HG02798 (cell line): ENCODE data around the gene P2RX6.

Source experiments
- ATAC-seq: cut with Tn5 transposase; IDR thresholded peaks from one replicate; pipeline ENCODE4 v1.9.1; 2021; ENCODE audit warnings: mild to moderate bottlenecking; ENCODE audit not compliant: unreplicated experiment, poor library complexity

Gene P2RX6

DNA sequence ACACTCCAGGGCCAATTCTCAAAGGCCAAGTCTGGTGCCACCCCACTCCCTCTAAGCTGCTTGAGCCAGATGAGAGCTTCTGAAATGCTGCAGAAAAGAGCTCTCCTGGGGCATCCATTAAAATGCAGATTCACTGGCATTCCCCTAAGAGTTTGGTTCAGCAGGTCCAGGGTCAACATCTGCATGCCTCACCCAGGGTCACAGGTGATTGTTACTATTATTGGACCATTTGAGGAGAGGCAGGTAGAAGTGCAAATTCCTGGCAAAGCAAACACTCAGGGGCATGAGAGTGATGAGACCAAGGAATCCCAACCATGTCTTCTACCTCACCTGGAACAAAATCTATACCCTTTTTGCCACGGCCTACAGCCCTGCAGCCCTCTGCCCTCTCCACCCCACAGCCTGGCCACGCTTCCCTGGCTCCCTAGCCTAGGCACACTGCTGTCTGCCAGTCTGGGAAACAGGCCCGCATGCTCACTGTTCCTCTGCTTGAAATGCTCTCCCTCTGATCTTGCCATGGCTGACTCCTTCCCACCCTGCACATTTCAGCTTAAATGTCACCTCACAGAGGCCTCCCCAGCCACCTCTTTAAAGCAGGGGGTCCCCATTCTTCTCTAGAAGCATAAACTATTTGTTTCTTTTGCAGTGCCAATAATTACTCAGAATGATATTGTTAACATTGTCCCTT lies 4.4 kb upstream of the P2RX6 start:
- no peak for ATAC-seq

DNA sequence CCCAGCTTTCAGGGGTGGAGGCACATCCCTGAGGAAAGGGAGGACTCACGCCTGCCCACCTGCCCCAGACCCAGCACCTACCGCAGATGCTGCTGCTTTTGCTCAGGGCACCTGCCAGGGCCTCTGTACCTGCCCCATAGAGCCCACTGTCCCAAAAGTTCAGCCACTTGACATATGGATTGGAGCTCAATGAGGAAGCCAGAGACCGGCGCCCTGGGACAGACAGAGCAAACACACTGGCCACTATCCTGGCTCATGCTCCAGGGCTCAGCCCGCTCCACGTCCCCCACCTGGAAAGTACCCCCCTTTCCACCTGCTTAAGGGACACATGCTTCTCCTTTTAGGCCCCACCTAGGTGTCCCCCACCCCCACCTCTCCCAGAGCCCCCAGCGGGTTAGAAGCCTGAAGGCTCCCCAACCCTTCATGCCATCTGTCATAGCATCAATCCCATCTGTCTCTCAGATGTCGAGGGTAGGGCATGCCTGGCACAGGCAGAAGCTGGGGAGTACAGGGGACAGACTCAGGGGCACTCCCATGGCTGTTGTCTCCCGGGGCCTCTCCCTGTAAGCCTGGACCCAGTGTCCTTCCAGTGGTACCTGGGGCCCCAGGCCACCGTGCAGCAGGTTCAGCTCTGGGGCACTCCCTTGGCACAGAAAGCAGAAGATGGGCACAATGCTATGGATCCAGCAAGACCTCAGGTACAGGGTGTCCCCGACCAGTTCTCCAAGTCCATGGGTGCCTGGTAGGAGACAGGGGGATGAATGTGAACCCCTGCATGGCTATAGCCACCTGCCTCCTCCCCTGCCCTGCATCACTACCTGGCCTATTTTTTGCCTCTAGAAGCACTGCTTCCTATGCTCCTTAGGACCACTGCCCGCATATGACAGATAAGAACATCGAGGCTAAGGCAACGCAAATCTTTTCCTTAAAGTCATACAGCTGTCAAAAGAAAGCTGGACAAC lies 2.2 kb upstream of the P2RX6 start:
- no peak for ATAC-seq

DNA sequence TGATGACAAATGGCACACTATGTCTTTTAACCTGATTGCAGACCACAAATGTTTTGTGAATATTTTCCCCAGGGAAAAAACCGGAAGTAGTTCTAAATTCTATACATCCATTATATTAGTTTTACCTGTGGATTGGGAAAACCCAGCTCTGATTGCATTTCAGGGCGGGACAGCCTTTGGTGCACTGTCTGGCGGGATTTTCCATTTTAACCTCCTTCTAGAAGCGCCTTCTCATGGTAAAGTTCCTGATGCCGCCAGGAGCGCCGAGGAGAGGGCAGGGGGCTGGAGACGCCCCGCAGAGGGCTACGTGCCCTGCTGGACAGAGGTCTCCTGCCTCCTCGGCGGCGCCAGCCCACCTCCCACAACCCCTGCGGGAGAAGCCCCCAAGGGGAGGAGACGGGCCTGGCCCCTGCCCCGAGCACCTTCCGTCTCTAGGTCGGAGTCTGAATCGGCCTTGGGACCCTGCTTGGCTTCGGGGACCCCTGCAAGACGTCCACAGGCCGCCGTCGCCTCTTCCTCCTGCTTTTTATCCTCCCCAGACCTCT lies 1.2 kb upstream of the P2RX6 start:
- no peak for ATAC-seq

DNA sequence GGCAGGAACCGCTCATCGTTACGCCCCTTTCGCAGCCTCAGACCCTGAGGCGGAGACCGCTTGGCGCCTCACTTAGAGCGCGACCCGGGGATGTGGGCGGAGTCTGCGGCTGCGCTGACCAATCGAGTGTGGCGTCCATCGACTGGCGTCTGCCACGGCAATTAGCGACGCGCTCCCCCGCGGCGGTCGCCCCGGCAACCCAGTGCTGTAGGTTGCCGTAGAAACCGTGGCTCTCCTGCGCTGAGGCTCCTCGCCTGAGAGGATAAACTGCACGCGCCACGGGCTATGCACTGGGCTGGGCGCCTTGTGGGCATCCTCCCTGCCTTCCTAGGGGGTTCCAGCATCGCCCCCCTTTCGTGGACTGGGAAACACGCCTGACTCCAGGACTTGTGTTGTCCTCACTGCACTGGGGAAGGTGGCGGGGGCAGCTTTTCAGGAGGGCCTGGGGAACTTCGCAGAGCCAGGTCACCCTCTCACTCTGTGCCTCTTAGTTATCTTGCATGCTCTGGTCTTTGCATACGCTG lies 701 bp upstream of the P2RX6 start:
- ATAC-seq = peak; percentile 90

DNA sequence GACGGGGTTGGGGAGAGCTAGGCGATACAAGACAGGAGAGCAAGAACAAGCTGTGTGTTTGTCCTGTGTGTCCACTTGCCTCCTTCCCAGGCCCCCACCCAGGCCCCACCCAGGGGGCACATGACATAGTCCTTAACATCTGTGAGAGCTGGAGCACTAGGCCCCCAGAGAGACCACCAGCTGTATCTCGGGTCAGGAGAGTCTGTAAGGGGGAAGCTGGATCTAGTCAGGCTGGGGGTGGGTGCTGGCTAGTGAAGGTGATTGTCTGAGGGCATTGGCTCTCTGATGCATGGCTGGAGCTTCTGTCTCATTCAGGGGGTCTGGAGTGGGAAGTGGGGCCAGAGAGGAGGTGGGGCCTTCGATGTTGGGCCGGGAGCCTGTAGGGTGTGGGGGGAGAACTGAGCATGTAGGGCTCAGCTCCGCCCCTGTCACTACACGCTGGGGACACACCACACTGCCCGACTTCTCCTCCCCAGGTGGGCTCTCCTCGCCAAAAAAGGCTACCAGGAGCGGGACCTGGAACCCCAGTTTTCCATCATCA lies 571 bp downstream of the P2RX6 start:
- ATAC-seq = no peak

DNA sequence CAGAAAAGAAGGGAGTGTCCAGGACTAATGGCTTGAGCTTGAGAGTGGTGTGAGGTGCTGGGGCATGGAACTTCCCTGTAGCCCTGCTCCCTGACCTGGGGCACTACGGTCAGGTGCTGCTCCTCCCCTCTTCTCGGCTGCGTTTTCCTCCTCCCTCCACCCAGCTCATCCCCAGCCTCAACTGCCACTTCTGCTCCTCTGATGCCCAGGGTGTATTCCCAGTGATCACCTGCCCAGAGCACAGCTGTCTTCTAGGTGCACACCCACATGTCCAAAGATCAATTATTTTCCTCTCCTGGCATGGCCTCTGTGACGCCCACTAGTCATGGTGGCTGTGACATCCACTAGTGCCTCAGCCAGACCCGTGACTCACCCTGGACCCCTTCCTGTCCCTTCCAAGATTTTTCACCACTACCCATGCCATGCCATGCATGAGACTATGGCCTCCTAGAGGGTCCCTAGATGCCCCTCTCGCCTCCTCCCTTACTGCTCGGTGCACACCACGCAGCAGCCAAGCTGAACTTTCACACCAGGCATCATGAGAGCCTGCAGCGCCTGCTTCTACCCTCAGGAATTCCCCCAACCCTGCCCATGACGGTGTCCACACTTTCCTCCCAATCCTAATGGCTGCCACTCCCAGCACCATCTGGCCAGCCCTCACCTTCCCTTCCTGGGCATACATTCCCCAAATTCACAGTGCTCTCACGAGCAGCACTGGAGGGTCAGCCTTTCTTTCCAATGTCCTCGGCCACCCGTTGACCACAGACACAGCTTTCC lies 1.9 kb downstream of the P2RX6 start:
- no peak for ATAC-seq

DNA sequence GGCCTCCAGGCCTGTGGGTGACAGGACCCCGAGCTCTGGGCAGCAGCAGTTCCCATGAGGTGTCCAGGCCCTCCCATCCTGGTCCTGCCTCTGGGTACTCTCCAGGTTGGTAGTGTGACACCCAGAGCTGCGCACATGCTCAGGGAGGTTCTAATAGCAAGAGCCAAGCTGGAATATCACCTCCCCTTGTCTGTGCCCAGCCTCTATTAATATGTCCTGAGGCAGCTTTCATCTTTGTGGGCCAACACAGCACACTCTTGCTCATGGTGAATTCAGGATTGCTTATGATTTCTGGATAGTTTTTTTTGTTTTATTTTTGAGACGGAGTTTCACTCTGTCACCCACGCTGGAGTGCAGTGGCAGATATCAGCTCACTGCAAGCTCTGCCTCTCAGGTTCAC lies 3.3 kb downstream of the P2RX6 start:
- ATAC-seq = no peak

DNA sequence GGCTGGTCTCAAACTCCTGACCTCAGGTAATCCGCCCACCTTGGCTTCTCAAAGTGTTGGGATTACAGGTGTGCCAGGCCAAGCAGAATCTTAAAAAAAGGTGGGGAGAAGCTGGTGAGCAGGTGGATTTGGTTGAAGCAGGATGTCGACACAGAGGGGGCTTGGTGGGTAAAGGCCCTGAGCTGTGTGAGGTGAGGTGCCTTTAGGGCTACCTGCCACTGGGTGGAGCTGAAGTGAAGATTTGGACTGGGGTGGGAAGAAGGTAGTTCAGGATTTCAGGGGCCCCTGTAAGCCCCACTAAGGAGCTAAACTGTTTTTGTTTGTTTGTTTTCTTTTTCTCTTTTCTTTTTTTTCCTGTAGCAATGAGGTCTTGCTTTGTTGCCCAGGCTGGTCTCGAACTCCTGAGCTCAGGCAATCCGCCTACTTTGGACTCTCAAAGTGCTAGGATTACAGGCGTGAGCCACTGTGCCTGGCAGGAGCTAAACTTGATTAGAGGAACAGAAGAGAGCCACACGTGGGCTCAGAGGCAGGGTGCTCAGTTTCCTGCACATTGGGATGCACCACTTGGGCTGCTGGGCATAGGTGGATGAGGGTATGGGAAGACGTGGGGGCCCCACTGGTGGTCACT lies 6.0 kb downstream of the P2RX6 start:
- no peak for ATAC-seq

DNA sequence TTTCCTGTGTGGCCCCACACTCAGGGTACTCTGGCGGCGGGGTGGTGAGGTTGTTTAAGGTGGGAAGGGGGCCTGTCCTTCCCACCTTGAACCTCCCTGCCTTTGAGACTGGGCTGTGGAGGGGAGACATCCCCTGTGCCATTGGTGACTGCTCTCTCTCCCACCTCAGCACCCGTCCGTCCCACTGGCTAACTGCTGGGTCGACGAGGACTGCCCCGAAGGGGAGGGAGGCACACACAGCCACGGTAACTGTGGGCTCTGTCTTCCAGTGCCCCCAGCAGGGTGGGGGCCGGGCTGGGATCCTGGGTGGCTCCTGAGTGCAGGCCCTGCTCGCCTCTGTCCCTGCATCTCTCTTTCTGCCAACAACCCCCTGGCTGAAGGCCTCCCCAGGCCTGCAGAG lies 7.5 kb downstream of the P2RX6 start:
- no peak for ATAC-seq

DNA sequence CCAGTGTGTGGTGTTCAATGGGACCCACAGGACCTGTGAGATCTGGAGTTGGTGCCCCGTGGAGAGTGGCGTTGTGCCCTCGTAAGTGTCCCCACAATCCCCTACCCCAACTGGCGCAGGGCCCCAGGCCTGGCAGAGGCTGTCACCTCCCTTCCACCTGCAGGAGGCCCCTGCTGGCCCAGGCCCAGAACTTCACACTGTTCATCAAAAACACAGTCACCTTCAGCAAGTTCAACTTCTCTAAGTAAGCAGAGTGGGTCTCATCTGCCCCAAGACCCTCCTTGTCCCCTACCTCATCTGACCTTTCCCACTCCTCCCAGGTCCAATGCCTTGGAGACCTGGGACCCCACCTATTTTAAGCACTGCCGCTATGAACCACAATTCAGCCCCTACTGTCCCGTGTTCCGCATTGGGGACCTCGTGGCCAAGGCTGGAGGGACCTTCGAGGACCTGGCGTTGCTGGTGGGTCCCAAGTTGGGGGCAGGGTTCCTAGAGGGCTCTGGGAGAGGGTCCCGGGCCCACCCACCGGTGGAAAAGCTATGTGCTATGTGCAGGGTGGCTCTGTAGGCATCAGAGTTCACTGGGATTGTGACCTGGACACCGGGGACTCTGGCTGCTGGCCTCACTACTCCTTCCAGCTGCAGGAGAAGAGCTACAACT lies 8.1 kb downstream of the P2RX6 start:
- no peak for ATAC-seq

DNA sequence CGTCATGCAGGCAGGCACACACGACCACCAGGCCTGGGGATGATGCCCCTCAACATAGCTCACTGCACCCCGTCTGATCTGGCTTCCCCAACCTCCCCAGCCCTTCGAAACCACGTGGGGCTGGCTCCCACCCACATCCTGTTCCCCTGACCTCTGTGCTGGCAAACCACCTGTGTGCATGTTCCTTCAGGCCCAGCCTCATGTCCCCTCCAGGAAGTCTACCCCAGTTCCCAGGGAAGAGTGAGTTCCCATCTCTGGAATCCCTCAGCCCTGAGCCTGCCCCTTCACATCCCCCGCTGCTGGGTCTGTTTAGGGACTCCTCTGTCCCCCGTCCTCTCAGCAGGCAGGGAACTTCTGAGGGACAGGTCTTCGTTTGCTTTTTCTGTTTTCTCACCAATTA lies 10.3 kb downstream of the P2RX6 start:
- ATAC-seq = no peak

DNA sequence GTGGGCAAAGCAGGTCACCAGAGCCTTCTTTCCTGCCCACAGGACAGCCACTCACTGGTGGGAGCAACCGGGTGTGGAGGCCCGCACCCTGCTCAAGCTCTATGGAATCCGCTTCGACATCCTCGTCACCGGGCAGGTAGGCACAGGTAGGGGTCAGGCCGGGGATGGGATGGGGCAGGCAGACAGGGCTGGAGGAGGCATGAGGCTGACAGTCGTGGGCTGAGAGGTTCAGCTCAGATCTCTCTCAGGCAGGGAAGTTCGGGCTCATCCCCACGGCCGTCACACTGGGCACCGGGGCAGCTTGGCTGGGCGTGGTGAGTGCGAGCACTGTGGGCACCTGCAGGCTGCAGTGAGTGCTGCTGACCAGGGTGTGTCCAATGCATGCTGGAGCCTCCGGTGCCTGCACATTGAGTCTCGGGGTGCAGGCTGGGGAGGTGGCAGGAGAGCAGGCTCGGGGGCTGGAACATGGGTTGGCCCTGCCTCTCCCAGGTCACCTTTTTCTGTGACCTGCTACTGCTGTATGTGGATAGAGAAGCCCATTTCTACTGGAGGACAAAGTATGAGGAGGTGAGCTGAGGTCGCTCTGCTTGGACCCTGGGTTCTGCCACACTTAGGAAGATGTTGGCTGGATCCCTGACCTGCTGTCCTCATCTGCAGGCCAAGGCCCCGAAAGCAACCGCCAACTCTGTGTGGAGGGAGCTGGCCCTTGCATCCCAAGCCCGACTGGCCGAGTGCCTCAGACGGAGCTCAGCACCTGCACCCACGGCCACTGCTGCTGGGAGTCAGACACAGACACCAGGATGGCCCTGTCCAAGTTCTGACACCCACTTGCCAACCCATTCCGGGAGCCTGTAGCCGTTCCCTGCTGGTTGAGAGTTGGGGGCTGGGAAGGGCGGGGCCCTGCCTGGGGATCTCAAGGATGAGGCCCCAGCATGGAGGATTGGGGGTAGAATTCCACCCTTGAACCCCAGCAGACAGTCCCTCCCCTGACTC lies 11.1 kb downstream of the P2RX6 start:
- no peak for ATAC-seq

DNA sequence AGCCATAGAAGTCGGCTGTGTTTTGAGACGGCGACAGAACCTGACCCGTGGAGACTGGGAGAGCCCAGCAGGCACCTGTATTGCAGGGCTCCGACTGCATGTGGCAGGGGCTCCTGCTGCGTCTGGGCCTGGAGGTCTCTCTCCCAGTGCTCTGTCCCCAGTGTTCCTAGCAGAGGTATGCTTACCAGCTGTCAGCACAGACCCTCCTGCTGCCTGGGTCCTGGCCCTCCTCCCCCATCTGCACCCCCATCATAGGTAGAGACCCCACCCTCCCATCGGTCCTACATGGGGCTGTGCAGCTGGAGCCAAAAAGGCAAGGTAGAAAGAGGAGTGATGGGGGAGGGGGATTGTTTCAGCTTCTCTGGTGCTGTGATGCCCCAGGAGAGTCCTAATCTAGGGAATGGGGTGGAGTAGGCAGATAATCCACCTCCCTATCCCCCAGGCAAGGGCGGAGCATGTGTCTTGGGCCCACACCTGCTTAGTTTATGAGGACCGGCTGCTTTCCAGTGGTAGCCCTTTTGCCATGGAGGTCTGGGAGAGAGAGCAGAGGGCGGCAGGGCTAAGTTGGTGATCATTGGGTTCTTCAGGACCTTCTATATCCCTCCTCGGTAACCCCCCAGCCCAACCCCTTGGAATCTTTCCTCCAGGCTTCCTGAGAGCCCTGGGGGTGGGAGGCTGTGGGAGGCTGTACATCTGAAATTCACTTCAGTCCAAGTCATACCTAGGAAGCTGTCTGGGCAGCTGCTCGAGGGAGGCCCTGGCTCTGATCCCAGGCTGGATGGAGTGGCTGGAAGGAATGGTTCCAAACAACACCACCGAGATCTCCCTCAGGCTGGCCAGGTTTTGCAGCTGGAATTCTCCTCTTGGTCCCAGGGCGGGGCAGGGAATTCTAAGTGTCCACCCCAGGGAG lies 12.1 kb downstream of the P2RX6 start:
- no peak for ATAC-seq

DNA sequence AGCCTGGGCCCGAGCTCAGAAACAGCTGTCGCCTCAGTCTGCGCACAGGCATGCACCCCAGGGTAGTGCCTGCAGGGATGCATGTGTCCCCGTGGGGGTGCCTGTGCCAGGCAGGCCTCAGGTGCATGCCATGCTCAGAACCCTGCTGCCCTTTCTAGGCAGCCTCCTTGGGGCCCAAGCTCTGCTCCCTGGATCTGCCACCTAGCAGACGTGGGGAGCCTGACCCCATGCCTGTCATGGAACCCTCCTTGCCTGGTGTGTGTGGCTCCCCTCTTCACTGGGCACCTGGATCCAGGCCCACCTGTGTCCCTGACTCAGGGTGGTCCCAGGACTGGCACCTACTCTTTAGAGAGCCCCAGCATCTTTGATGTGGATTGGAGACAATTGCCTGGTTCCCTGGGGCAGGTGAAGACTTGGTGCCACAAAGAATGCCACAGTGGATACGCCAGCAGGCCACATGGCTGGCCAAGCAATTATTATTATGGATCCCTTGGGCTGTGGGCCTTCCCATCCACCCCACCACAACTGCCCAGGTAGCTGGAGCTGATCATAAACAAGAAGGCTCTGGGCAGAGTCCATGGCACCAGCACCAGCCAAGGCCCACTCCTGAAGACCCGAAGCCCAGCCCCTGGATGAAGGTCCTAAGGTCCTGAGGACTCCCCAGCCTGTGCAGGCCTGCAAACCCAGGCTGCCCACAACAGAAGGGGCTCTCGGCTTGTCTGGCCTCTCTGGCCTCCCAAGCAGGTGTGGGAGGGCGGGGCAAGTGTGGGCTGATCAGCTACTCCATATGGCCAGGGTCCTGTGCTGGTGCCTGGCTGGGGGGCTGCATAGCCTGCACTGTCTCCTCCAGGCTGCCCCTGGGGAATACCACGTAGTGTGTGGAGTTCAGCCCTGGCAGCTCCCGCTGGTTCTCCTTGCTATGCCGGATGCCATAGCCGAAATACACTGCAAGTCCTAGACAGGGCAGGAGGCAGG lies 13.6 kb downstream of the P2RX6 start:
- no peak for ATAC-seq

DNA sequence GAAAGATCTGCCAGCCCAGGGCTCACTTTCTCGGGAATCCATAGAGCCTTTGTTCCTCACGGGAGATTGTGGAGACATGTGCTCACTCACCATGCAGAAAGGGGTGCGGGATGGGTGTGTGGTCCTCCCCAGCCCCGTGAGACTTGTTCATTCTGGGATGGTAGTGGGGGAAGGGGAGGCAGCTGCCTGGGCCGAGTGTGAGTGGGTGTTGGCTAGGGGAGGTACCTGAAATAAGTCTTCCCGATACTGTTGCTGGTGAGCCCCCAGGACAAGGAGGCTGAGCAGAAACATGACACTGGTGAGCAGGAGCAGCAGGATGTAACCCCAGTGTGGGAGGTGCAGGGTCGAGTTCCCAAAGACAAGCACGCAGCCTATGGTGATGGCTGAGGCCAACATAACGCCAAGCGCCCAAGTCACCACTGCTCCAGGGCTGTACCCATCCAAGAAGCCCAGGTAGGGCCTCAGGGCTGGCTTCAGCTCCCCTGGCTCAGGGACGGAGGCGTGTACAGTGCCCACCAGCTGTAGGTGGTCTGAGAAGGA lies 14.6 kb downstream of the P2RX6 start:
- ATAC-seq = no peak

DNA sequence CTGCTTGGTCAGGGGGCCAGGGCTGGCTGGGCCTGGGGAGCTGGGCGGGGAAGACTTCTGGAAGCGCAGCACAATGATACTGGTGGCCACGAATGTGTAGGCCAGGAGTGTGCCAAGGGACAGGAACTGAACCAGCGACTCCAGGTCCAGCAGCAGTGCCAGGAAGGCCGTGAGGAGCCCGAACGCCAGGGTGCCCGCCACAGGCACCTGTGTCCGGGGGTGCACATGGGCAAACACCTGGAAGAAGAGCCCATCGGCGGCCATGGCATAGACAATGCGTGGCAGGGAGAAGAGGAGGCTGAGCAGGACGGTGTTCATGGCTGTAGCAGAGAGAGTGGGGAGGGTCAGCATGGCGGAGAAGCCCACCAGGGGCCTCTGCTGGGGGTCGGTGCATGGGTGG lies 15.1 kb downstream of the P2RX6 start:
- no peak for ATAC-seq
